Mesothelial cell of epicardium (in vitro differentiated cells): ENCODE results near the gene SCN9A. TPM values are rescaled to one million over a fixed set of nuclear protein-coding genes. Genes with fewer than 3 reads are reported as not detected.
"Not testable (repeated sequence)": the region's sequence is repeated elsewhere in the genome, so short reads cannot be mapped to it uniquely, and the experiment has no call there.

Source experiments
- DNase-seq, 2 experiments: peaks; one replicate each; pipeline ENCODE4 v3.0.0; 2021; ENCODE audit warnings: low spot score in 2 of 2; ENCODE audit not compliant: unreplicated experiment in 2 of 2
- H3K27ac Mint-ChIP-seq: 2 replicates; pipeline ENCODE4 v1.8.0; 2021; ENCODE audit warnings: mixed read lengths
- H3K27me3 Mint-ChIP-seq: 2 replicates; pipeline ENCODE4 v1.8.0; 2021; ENCODE audit warnings: low read depth, mixed read lengths
- H3K36me3 Mint-ChIP-seq: 2 replicates; pipeline ENCODE4 v1.8.0; 2021; ENCODE audit warnings: mixed read lengths
- H3K4me1 Mint-ChIP-seq: 2 replicates; pipeline ENCODE4 v1.8.0; 2021; ENCODE audit warnings: mixed read lengths
- H3K4me3 Mint-ChIP-seq: 2 replicates; pipeline ENCODE4 v1.8.0; 2021; ENCODE audit warnings: mild to moderate bottlenecking, moderate library complexity, mixed read lengths
- H3K9me3 Mint-ChIP-seq: 2 replicates; pipeline ENCODE4 v1.8.0; 2021; ENCODE audit warnings: mixed read lengths
- total RNA-seq: library from RNA; stranded (reverse); gene quantifications from 3 replicates; pipeline ENCODE4 v1.2.1, GENCODE V29; 2021
- TF ChIP-seq, protein P1 (sequence below): fragments of 200-600 bp; sonication (generic); IDR thresholded peaks from one replicate; pipeline ENCODE4 v1.5.0; 2021; ENCODE audit warnings: antibody characterized with exemption; ENCODE audit not compliant: unreplicated experiment

The SCN9A gene
- total RNA-seq, 1 donor from 2014 or later = 2.5 TPM

DNA sequence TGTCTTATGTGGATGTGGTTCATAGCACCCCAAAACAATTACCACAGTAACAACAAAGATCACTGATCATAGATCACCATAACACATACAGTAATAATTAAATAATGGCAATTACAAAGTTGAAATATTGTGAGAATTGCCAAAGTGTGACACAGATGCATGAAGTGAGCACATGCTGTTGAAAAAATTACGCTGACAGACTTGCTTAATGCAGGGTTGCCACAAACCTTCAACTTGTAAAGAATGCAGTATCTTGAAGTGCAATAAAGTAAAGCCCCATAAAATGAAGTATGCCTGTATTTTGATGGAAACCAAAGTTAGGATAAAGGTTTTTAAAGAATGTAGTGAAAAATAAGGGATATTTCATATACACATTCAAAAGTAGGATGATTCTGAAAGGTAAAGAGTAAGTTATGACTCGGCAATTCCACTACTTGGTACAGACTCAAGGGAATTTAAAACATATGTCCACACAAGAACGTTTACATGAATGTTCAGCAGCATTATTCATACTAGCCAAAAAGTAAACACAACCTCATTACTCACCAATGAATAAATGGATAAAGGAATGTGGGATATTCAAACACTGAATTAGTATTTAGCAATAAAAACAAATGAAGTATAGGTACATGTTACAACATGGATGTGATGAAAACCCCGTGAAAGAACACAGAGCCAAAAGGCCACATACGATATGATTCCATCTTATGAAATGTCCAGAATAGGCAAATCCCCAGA is 61.6 kb downstream of the SCN9A start:
- H3K36me3 Mint-ChIP-seq = no peaks in the 10 kb centered on the region
- H3K9me3 Mint-ChIP-seq = peaks cover 4% of the 10 kb centered on the region
- H3K27ac Mint-ChIP-seq = no peak overlapping the region
- H3K4me3 Mint-ChIP-seq = no peak overlapping the region
- TF ChIP-seq, protein P1, sequence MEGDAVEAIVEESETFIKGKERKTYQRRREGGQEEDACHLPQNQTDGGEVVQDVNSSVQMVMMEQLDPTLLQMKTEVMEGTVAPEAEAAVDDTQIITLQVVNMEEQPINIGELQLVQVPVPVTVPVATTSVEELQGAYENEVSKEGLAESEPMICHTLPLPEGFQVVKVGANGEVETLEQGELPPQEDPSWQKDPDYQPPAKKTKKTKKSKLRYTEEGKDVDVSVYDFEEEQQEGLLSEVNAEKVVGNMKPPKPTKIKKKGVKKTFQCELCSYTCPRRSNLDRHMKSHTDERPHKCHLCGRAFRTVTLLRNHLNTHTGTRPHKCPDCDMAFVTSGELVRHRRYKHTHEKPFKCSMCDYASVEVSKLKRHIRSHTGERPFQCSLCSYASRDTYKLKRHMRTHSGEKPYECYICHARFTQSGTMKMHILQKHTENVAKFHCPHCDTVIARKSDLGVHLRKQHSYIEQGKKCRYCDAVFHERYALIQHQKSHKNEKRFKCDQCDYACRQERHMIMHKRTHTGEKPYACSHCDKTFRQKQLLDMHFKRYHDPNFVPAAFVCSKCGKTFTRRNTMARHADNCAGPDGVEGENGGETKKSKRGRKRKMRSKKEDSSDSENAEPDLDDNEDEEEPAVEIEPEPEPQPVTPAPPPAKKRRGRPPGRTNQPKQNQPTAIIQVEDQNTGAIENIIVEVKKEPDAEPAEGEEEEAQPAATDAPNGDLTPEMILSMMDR = no peak
- no peaks in the 10 kb centered on the region for H3K4me1 Mint-ChIP-seq
- no peak for DNase-seq
- H3K27me3 Mint-ChIP-seq = no peaks in the 10 kb centered on the region

DNA sequence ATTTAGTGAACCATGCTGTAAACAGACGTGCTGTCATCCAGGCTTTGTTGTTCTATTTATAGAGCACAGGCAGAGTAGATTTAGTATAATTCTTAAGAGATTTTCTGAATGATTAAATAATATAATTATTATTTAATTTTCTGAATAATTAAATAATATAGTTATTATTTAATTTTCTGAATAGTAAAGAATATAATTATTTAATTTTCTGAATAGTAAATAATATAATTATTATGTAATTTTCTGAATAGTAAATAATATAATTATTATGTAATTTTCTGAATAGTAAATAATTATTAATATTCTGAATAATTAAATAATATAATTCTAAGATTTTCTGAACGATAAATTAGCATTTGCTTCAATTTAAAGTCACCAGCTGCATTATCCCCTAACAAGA is 62.9 kb downstream of the SCN9A start:
- H3K9me3 Mint-ChIP-seq = not testable (repeated sequence)

DNA sequence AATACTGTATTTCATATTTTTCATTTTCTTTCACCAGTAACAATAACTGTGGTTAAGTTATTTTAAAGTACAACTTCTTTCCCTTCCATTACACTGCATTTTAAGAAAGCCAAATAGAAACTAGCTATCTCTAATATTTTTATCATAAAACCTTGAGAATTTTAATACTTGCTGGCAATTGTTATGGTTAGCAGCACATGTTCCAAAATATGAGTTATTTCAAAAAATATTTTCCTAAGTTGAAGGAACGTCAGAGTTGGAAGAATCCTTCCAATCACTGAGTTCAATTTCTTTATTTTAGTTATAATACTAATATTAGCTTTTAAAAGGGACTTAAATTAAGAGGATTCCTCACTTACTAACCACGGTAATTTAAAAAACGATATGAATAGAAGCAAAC is 68.4 kb downstream of the SCN9A start:
- Mint-ChIP-seq H3K4me1 (no peaks in the 10 kb centered on the region), H3K36me3 (no peaks in the 10 kb centered on the region), H3K9me3 (peaks cover 8% of the 10 kb centered on the region), H3K4me3 (no peak overlapping the region), H3K27ac (no peak overlapping the region), H3K27me3 (no peaks in the 10 kb centered on the region)
- TF ChIP-seq, protein P1 = no peak
- DNase-seq = no peak

More for the DNA sequence above, 62.9 kb downstream of the SCN9A start:
- H3K27me3 Mint-ChIP-seq, DNase-seq, H3K36me3 Mint-ChIP-seq, H3K27ac Mint-ChIP-seq, H3K4me3 Mint-ChIP-seq, H3K4me1 Mint-ChIP-seq: not testable (repeated sequence)

DNA sequence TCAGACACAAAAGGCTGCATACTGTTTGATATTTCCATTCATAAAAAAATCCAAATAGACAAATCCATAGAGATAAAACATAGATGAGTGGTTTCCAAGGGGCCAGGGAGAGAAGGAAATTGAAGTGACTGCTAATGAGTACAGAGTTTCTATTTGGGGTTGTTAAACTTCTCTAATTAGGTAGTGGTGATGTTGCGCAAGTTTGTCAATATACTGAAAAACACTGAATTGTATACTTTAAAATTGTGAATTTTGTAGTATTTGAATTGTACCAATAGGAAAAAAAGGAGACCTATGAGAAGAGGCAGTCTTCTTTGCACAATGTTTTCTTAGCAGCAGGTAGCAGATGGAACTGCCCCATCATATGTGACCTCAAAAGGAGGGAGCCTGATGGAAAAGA is 71.1 kb downstream of the SCN9A start:
- Mint-ChIP-seq H3K4me1 (no peaks in the 10 kb centered on the region), H3K27me3 (no peaks in the 10 kb centered on the region), H3K9me3 (peaks cover 4% of the 10 kb centered on the region), H3K36me3 (no peaks in the 10 kb centered on the region), H3K4me3 (no peak overlapping the region), H3K27ac (no peak overlapping the region)
- DNase-seq = no peak
- TF ChIP-seq, protein P1 = no peak

DNA sequence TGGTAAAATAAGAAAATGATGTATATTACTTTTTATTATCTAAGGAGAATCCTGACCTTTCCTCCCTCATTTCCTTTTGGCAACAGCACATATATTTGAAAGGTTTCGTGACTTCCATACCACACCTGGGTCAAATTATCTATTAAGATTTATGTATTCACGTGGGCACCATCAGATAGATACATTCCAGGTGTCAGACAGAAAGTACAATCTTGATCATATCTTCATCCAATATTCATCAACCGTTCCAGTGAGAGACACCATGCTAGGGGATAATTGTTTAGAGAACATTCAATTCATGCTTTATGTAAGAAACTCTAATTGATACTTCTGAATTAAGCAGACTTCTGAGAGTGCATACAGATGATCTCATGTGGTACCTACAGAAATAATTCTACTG is 73.7 kb downstream of the SCN9A start:
- no peak for DNase-seq
- Mint-ChIP-seq H3K27me3 (no peaks in the 10 kb centered on the region), H3K27ac (no peak overlapping the region), H3K9me3 (no peaks in the 10 kb centered on the region), H3K4me3 (no peak overlapping the region), H3K36me3 (no peaks in the 10 kb centered on the region), H3K4me1 (no peaks in the 10 kb centered on the region)
- TF ChIP-seq, protein P1 = no peak

DNA sequence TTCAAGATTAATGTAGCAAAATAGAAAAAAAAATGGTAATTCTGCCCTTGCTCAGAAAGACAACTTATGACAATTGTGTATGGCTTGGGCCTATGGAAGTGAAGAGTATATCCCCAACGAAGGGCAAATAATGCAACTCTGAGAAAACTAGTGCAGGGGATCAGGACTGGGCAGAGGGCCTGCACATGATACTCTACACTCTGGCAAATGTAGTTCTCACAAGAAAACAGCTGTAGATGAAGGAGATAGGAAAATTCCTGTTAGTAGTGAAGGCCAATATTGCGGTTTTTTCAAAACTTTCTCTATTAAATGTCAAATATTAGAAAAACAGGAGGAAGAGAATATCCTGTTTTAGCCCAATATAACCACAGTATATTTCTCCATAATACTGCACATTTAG is 77.8 kb downstream of the SCN9A start:
- no peak overlapping the region for H3K27ac Mint-ChIP-seq
- no peaks in the 10 kb centered on the region for H3K36me3 Mint-ChIP-seq
- no peaks in the 10 kb centered on the region for H3K27me3 Mint-ChIP-seq
- H3K4me3 Mint-ChIP-seq = no peak overlapping the region
- TF ChIP-seq, protein P1 = no peak
- H3K4me1 Mint-ChIP-seq = no peaks in the 10 kb centered on the region
- H3K9me3 Mint-ChIP-seq = no peaks in the 10 kb centered on the region
- no peak for DNase-seq
